ENCODE results near the gene ZMAT2. TPM values are rescaled to one million over a fixed set of nuclear protein-coding genes. Genes with fewer than 3 reads are reported as not detected.
"Not testable (repeated sequence)": the region's sequence is repeated elsewhere in the genome, so short reads cannot be mapped to it uniquely, and the experiment has no call there.

ZMAT2 gene
- total RNA-seq, 1 experiment from 2014 or later: 68.0 TPM

DNA sequence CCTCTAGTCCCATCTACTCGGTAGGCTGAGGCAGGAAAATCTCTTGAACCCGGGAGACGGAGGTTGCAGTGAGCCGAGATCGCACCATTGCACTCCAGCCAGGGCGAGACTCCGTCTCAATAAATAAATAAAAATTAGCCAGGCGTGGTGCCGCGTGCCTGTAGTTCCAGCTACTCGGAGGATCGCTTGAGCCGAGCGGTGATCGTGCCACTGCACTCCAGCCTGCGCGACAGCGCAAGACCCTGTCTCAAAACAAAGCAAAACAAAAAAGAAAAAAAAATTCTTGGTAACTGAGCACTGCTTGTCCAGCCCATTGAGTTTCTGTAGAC is 36.3 kb upstream of the ZMAT2 start:
- H3K27ac ChIP-seq (ENCODE audit: low read depth, low read length, poor library complexity, severe bottlenecking): peak overlapping the region; percentile 80
- H3K36me3 ChIP-seq (ENCODE audit: insufficient read depth, low read length, poor library complexity, severe bottlenecking): peaks cover 64% of the 10 kb centered on the region
- H3K4me1 ChIP-seq (ENCODE audit: insufficient read depth, low read length, poor library complexity, severe bottlenecking): peaks cover 6% of the 10 kb centered on the region
- intact Hi-C loops (cut with micrococcal nuclease; ENCODE audit: unreplicated experiment): loop anchor here (1.0 kb wide), 1 partner anchor 27 kb away; the partner anchor contains the start of genes HARS1 and HARS2
- CTCF ChIA-PET: no interaction called here
- no peak for TF ChIP-seq EZH2 (IDR thresholded peaks at IDR 0.05; ENCODE audit: borderline replicate concordance, low read depth, low read length, poor library complexity, severe bottlenecking)
- TF ChIP-seq CTCF (conservative IDR thresholded peaks at IDR 0.05; ENCODE audit: low read depth, low read length): no peak
- peak overlapping the region; percentile 86 for H3K4me3 ChIP-seq (ENCODE audit: low read depth, low read length, poor library complexity, severe bottlenecking)
- H3K27me3 ChIP-seq (replicated peaks; ENCODE audit: insufficient read depth, low read depth, low read length, poor library complexity): no peaks in the 10 kb centered on the region
- DNase-seq (ENCODE audit: low spot score): no peak
- no TSS peak for BruUV-seq (replicated peaks)
- H3K9me3 ChIP-seq (ENCODE audit: low read depth, low read length, poor library complexity, severe bottlenecking): no peaks in the 10 kb centered on the region
- POLR2A ChIA-PET (ENCODE audit: low non-redundant PET): interaction anchor here (0.6 kb wide), 1 partner anchor 45 kb away, joined by 3 read pairs; no protein-coding TSS in a partner anchor

GRCh38 chr5:140664359-140665119 is 35.7 kb upstream of the ZMAT2 start, which contains the start of gene WDR55:
TSS of gene WDR55 (plus strand) at chr5:140664904. CDS start at chr5:140664913, 9 bp downstream.
- BruUV-seq (replicated peaks): TSS peak; percentile 83
- Histone ChIP-seq H3K4me1 (ENCODE audit: insufficient read depth, low read length, poor library complexity, severe bottlenecking) (peaks cover 6% of the 10 kb centered on the region), H3K27ac (ENCODE audit: low read depth, low read length, poor library complexity, severe bottlenecking) (peak within 1 kb of the TSS; percentile 80), H3K4me3 (ENCODE audit: low read depth, low read length, poor library complexity, severe bottlenecking) (peak within 1 kb of the TSS; percentile 86), H3K36me3 (ENCODE audit: insufficient read depth, low read length, poor library complexity, severe bottlenecking) (peaks cover 64% of the 10 kb centered on the region), H3K27me3 (replicated peaks; ENCODE audit: insufficient read depth, low read depth, low read length, poor library complexity) (no peaks in the 10 kb centered on the region), H3K9me3 (ENCODE audit: low read depth, low read length, poor library complexity, severe bottlenecking) (no peaks in the 10 kb centered on the region)
- TF ChIP-seq EZH2 (IDR thresholded peaks at IDR 0.05; ENCODE audit: borderline replicate concordance, low read depth, low read length, poor library complexity, severe bottlenecking) (no peak), CTCF (conservative IDR thresholded peaks at IDR 0.05; ENCODE audit: low read depth, low read length) (no peak)
- ChIA-PET POLR2A (ENCODE audit: low non-redundant PET) (no interaction called here), CTCF (no interaction called here)
- DNase-seq (ENCODE audit: low spot score): peak; percentile 98
- intact Hi-C loops (cut with micrococcal nuclease; ENCODE audit: unreplicated experiment): loop anchor here (1.0 kb wide), 1 partner anchor 27 kb away; the partner anchor contains the start of genes HARS1 and HARS2

GRCh38 chr5:140671035-140671434 is 29.2 kb upstream of the ZMAT2 start:
- H3K27me3 ChIP-seq (replicated peaks; ENCODE audit: insufficient read depth, low read depth, low read length, poor library complexity); intact Hi-C loops (cut with micrococcal nuclease; ENCODE audit: unreplicated experiment); BruUV-seq (replicated peaks); DNase-seq (ENCODE audit: low spot score); H3K4me3 ChIP-seq (ENCODE audit: low read depth, low read length, poor library complexity, severe bottlenecking); H3K4me1 ChIP-seq (ENCODE audit: insufficient read depth, low read length, poor library complexity, severe bottlenecking); H3K9me3 ChIP-seq (ENCODE audit: low read depth, low read length, poor library complexity, severe bottlenecking); H3K27ac ChIP-seq (ENCODE audit: low read depth, low read length, poor library complexity, severe bottlenecking); POLR2A ChIA-PET (ENCODE audit: low non-redundant PET); CTCF ChIA-PET: not testable (repeated sequence)
- peaks cover 86% of the 10 kb centered on the region for H3K36me3 ChIP-seq (ENCODE audit: insufficient read depth, low read length, poor library complexity, severe bottlenecking)

All from A673 (cell line).